ENCODE measurements around the gene CEP104.

DNA sequence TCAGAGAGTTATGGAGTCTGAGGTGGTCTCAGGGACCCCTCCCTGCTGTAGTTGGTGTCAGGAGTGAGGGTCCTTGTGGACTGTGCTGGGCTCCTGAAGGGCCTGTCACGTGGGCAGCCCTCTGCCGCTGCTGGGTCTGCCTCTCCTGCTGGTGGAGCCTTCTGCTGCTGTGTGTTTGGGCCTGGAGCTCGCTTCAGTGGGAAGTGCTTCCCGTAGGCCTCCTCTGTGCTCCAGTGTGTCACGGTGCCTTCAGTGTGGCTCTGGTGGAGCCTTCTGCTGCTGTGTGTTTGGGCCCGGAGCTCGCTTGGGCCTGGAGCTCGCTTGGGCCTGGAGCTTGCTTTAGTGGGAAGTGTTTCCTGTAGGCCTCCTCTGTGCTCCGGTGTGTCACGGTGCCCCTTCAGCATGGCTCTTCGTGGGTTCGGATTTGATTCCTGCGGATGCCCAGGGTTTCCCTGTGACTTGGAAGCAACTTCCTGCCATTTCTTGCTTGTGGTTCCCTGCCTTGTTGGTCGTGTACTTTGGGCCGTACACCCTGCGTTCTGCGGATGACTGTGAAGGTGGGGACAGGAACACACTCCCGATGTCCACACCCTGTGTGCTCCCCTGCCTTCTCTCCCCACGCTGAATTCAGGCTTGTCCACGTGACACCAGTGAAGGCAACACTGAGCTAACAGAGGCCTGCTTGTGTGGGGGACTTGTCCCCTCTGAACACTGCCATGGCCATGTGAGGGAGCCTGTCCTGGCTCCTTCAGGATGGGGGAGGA, 23.6 kb upstream of the CEP104 start:
- no peak for TF ChIP-seq SOX6 (IDR thresholded peaks at IDR 0.05)
- no peak for TF ChIP-seq XRCC5 (IDR thresholded peaks at IDR 0.05; ENCODE audit: low read depth, low read length)
- TF ChIP-seq, protein P1, sequence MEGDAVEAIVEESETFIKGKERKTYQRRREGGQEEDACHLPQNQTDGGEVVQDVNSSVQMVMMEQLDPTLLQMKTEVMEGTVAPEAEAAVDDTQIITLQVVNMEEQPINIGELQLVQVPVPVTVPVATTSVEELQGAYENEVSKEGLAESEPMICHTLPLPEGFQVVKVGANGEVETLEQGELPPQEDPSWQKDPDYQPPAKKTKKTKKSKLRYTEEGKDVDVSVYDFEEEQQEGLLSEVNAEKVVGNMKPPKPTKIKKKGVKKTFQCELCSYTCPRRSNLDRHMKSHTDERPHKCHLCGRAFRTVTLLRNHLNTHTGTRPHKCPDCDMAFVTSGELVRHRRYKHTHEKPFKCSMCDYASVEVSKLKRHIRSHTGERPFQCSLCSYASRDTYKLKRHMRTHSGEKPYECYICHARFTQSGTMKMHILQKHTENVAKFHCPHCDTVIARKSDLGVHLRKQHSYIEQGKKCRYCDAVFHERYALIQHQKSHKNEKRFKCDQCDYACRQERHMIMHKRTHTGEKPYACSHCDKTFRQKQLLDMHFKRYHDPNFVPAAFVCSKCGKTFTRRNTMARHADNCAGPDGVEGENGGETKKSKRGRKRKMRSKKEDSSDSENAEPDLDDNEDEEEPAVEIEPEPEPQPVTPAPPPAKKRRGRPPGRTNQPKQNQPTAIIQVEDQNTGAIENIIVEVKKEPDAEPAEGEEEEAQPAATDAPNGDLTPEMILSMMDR (IDR thresholded peaks at IDR 0.05 in 2 of 3, conservative IDR thresholded peaks at IDR 0.05 in 1 of 3; ENCODE audit: insufficient read depth in 2 of 3, low read depth in 1 of 3, low read length in 3 of 3), result no peak
